MM.1S (cell line): ENCODE data around the gene ARSG.

ENCODE experiments used
- DNase-seq: peaks from one replicate; pipeline ENCODE4 v3.0.0-alpha.2; 2015
- H2AFZ ChIP-seq: fragments of 300-600 bp; sonication (generic); 2 replicates; pipeline ENCODE4 v1.6.0; 2016; ENCODE audit warnings: antibody characterized with exemption, low read length
- H3F3A ChIP-seq: fragments of 300-600 bp; sonication (generic); 2 replicates; pipeline ENCODE4 v1.6.1; 2016; ENCODE audit warnings: mild to moderate bottlenecking, antibody characterized with exemption, low read length, moderate library complexity, mixed read lengths; ENCODE audit not compliant: insufficient read depth
- H3K27ac ChIP-seq: fragments of 300-600 bp; sonication (generic); 2 replicates; pipeline ENCODE4 v1.5.1; 2016; ENCODE audit warnings: mild to moderate bottlenecking, low read length
- H3K27me3 ChIP-seq: fragments of 300-600 bp; sonication (generic); replicated peaks from 2 replicates; pipeline ENCODE4 v1.6.0; 2016; ENCODE audit warnings: low read length; ENCODE audit not compliant: insufficient read depth
- H3K36me3 ChIP-seq: fragments of 300-600 bp; sonication (generic); replicated peaks from 2 replicates; pipeline ENCODE4 v1.6.1; 2016; ENCODE audit warnings: mild to moderate bottlenecking, low read length, mixed read lengths; ENCODE audit not compliant: insufficient read depth
- H3K4me1 ChIP-seq: fragments of 300-600 bp; sonication (generic); 2 replicates; pipeline ENCODE4 v1.6.1; 2016; ENCODE audit warnings: low read length, mixed read lengths
- H3K4me2 ChIP-seq: fragments of 300-600 bp; sonication (generic); 2 replicates; pipeline ENCODE4 v1.6.0; 2016; ENCODE audit warnings: low read depth, low read length
- H3K4me3 ChIP-seq: fragments of 300-600 bp; sonication (generic); 2 replicates; pipeline ENCODE4 v1.5.1; 2016; ENCODE audit warnings: low read length, mixed read lengths
- H3K79me2 ChIP-seq: fragments of 300-600 bp; sonication (generic); 2 replicates; pipeline ENCODE4 v1.6.1; 2016; ENCODE audit warnings: mixed run types, low read length, mixed read lengths
- H3K9ac ChIP-seq: fragments of 300-600 bp; sonication (generic); 2 replicates; pipeline ENCODE4 v1.6.1; 2016; ENCODE audit warnings: low read length, mixed read lengths
- H3K9me2 ChIP-seq: fragments of 300-600 bp; sonication (generic); replicated peaks from 2 replicates; pipeline ENCODE4 v1.6.1; 2016; ENCODE audit warnings: mild to moderate bottlenecking, low read length, mixed read lengths; ENCODE audit not compliant: insufficient read depth
- H3K9me3 ChIP-seq: fragments of 300-600 bp; sonication (generic); replicated peaks from 2 replicates; pipeline ENCODE4 v1.6.1; 2016; ENCODE audit warnings: mild to moderate bottlenecking, low read length, mixed read lengths; ENCODE audit not compliant: insufficient read depth
- H4K20me1 ChIP-seq: fragments of 300-600 bp; sonication (generic); 2 replicates; pipeline ENCODE4 v1.6.1; 2016; ENCODE audit warnings: mild to moderate bottlenecking, low read length, moderate library complexity, mixed read lengths; ENCODE audit not compliant: insufficient read depth
- CTCF ChIP-seq: fragments of 300-600 bp; sonication (generic); IDR thresholded peaks from 2 replicates; pipeline ENCODE4 v1.5.1; 2016; ENCODE audit warnings: antibody characterized with exemption, low read length, mixed read lengths
- EZH2 ChIP-seq: fragments of 300-600 bp; sonication (generic); optimal IDR thresholded peaks from 2 replicates; pipeline ENCODE3; 2017; ENCODE audit warnings: low read depth, mild to moderate bottlenecking, antibody characterized with exemption, low read length, mixed read lengths
- EZH2phosphoT487 ChIP-seq: fragments of 300-600 bp; sonication (generic); IDR thresholded peaks from 2 replicates; pipeline ENCODE4 v1.6.1; 2018; ENCODE audit warnings: antibody characterized with exemption, low read length

ARSG gene

GRCh38 chr17:68431045-68431608 lies 139.8 kb downstream of the ARSG start:
- Histone ChIP-seq H3K27ac (no peak overlapping the region), H3K36me3 (peaks cover 14% of the 10 kb centered on the region; the same call in 1 of the 2 replicates), H2AFZ (no peak overlapping the region), H3F3A (peaks cover 5% of the 10 kb centered on the region; the same call in 1 of the 2 replicates), H3K9me2 (no peaks in the 10 kb centered on the region), H4K20me1 (no peaks in the 10 kb centered on the region), H3K9me3 (no peaks in the 10 kb centered on the region), H3K4me1 (peaks cover 7% of the 10 kb centered on the region), H3K4me2 (no peak overlapping the region), H3K27me3 (no peaks in the 10 kb centered on the region), H3K4me3 (no peak overlapping the region), H3K9ac (no peak overlapping the region), H3K79me2 (no peaks in the 10 kb centered on the region)
- TF ChIP-seq EZH2 = no peak
- no peak for TF ChIP-seq EZH2phosphoT487
- no peak for TF ChIP-seq CTCF
- no peak for DNase-seq

GRCh38 chr17:68431661-68432071 lies 140.4 kb downstream of the ARSG start:
- Histone ChIP-seq H3K9me2 (no peaks in the 10 kb centered on the region), H3K4me3 (no peak overlapping the region), H3K27me3 (no peaks in the 10 kb centered on the region), H3F3A (peaks cover 7% of the 10 kb centered on the region; the same call in 1 of the 2 replicates), H3K27ac (no peak overlapping the region), H3K9me3 (no peaks in the 10 kb centered on the region), H3K4me2 (no peak overlapping the region), H4K20me1 (no peaks in the 10 kb centered on the region), H3K79me2 (no peaks in the 10 kb centered on the region), H2AFZ (no peak overlapping the region), H3K4me1 (peaks cover 12% of the 10 kb centered on the region), H3K36me3 (peaks cover 14% of the 10 kb centered on the region; the same call in 1 of the 2 replicates), H3K9ac (no peak overlapping the region)
- no peak for DNase-seq
- TF ChIP-seq EZH2phosphoT487 (no peak), CTCF (no peak), EZH2 (no peak)

GRCh38 chr17:68432086-68432864 lies 141.0 kb downstream of the ARSG start:
- H3K4me1 ChIP-seq = peaks cover 15% of the 10 kb centered on the region
- H3K36me3 ChIP-seq = peaks cover 14% of the 10 kb centered on the region; the same call in 1 of the 2 replicates
- H3K9me2 ChIP-seq = no peaks in the 10 kb centered on the region
- H3K27me3 ChIP-seq = no peaks in the 10 kb centered on the region
- H3K9ac ChIP-seq = no peak overlapping the region
- H4K20me1 ChIP-seq = no peaks in the 10 kb centered on the region
- peaks cover 12% of the 10 kb centered on the region for H3F3A ChIP-seq
- no peak overlapping the region for H3K4me3 ChIP-seq
- DNase-seq = no peak
- TF ChIP-seq CTCF = no peak
- no peak for TF ChIP-seq EZH2
- no peak for TF ChIP-seq EZH2phosphoT487
- no peaks in the 10 kb centered on the region for H3K79me2 ChIP-seq
- no peaks in the 10 kb centered on the region for H3K9me3 ChIP-seq
- no peak overlapping the region for H2AFZ ChIP-seq
- H3K27ac ChIP-seq = no peak overlapping the region
- H3K4me2 ChIP-seq = no peak overlapping the region
